SJSA1 (cell line): ENCODE results near the gene CFAP298. TPM values are rescaled to one million over a fixed set of nuclear protein-coding genes. Genes with fewer than 3 reads are reported as not detected.

Source experiments
- DNase-seq, 2 experiments: peaks; one replicate each; pipeline ENCODE4 v3.0.0-alpha.2; 2015 to 2020; ENCODE audit warnings: low spot score in 2 of 2, low read depth in 1 of 2
- H3K27ac ChIP-seq: fragments of 250-450 bp; sonication (Bioruptor Pico); 2 replicates; pipeline ENCODE4 v1.5.1; 2020; ENCODE audit warnings: mild to moderate bottlenecking, moderate library complexity
- H3K27me3 ChIP-seq: fragments of 250-450 bp; sonication (Bioruptor Pico); replicated peaks from 2 replicates; pipeline ENCODE4 v1.5.1; 2020; ENCODE audit warnings: mild to moderate bottlenecking, moderate library complexity
- H3K36me3 ChIP-seq: fragments of 250-450 bp; sonication (Bioruptor Pico); 2 replicates; pipeline ENCODE4 v1.5.1; 2020; ENCODE audit warnings: mild to moderate bottlenecking
- H3K4me1 ChIP-seq: fragments of 250-450 bp; sonication (Bioruptor Pico); replicated peaks from 2 replicates; pipeline ENCODE4 v1.6.1; 2021; ENCODE audit warnings: mild to moderate bottlenecking
- H3K4me3 ChIP-seq: fragments of 250-450 bp; sonication (Bioruptor Pico); 2 replicates; pipeline ENCODE4 v1.5.1; 2020; ENCODE audit warnings: mild to moderate bottlenecking
- H3K9me3 ChIP-seq: fragments of 250-450 bp; sonication (Bioruptor Pico); replicated peaks from 2 replicates; pipeline ENCODE4 v1.5.1; 2020; ENCODE audit warnings: mild to moderate bottlenecking
- total RNA-seq: library from RNA; depleted of rRNA; stranded (reverse); fragments of >200 nt; shearing (Covaris generic); gene quantifications from 2 replicates; pipeline ENCODE4 v1.2.3, GENCODE V29; 2014

The CFAP298 gene
- total RNA-seq, 1 experiment from 2014 or later = 30.3 TPM

GRCh38 chr21:32587651-32588050 lies 24.5 kb downstream of the CFAP298 start:
- Histone ChIP-seq H3K36me3 (no peaks in the 10 kb centered on the region), H3K27ac (no peak overlapping the region), H3K4me1 (no peaks in the 10 kb centered on the region), H3K9me3 (no peaks in the 10 kb centered on the region), H3K4me3 (no peak overlapping the region), H3K27me3 (peaks cover 16% of the 10 kb centered on the region; the same call in 1 of the 2 replicates)
- no peak for DNase-seq

- no peaks in the 10 kb centered on the region for H3K9me3 ChIP-seq
- no peak overlapping the region for H3K27ac ChIP-seq
- peaks cover 19% of the 10 kb centered on the region; the same call in 1 of the 2 replicates for H3K27me3 ChIP-seq
- H3K36me3 ChIP-seq = no peaks in the 10 kb centered on the region
- no peak for DNase-seq
- no peaks in the 10 kb centered on the region for H3K4me1 ChIP-seq
- H3K4me3 ChIP-seq = no peak overlapping the region
Observed at GRCh38 chr21:32587120-32587519, 25.1 kb downstream of the CFAP298 start.

- no peak overlapping the region for H3K4me3 ChIP-seq
- peaks cover 20% of the 10 kb centered on the region; the same call in 1 of the 2 replicates for H3K27me3 ChIP-seq
Observed at GRCh38 chr21:32585970-32586369, 26.2 kb downstream of the CFAP298 start.

GRCh38 chr21:32585042-32585710 lies 27.0 kb downstream of the CFAP298 start, which contains the start of gene TCP10L:
TSS of gene TCP10L (minus strand) at chr21:32585523. CDS start at chr21:32584304, 1,219 bp downstream.
- DNase-seq = no peak
- H3K4me3 ChIP-seq = no peak within 1 kb of the TSS
- no peaks in the 10 kb centered on the region for H3K4me1 ChIP-seq
- no peak within 1 kb of the TSS for H3K27ac ChIP-seq
- no peaks in the 10 kb centered on the region for H3K9me3 ChIP-seq
- H3K36me3 ChIP-seq = no peaks in the 10 kb centered on the region
- H3K27me3 ChIP-seq = peaks cover 25% of the 10 kb centered on the region

More at GRCh38 chr21:32585970-32586369, 26.2 kb downstream of the CFAP298 start:
- DNase-seq = no peak
- H3K4me1 ChIP-seq = no peaks in the 10 kb centered on the region
- no peak overlapping the region for H3K27ac ChIP-seq
- no peaks in the 10 kb centered on the region for H3K9me3 ChIP-seq
- no peaks in the 10 kb centered on the region for H3K36me3 ChIP-seq

GRCh38 chr21:32584472-32584871 lies 27.7 kb downstream of the CFAP298 start:
- H3K27ac ChIP-seq = no peak overlapping the region
- no peaks in the 10 kb centered on the region for H3K4me1 ChIP-seq
- no peaks in the 10 kb centered on the region for H3K9me3 ChIP-seq
- no peaks in the 10 kb centered on the region for H3K36me3 ChIP-seq
- peaks cover 29% of the 10 kb centered on the region for H3K27me3 ChIP-seq
- no peak for DNase-seq
- H3K4me3 ChIP-seq = no peak overlapping the region

- no peaks in the 10 kb centered on the region for H3K9me3 ChIP-seq
- no peak for DNase-seq
- H3K27ac ChIP-seq = no peak overlapping the region
- H3K4me1 ChIP-seq = no peaks in the 10 kb centered on the region
- H3K36me3 ChIP-seq = no peaks in the 10 kb centered on the region
- no peak overlapping the region for H3K4me3 ChIP-seq
- H3K27me3 ChIP-seq = peaks cover 37% of the 10 kb centered on the region
Observed at GRCh38 chr21:32581732-32582131, 30.4 kb downstream of the CFAP298 start.

- DNase-seq = no peak
- Histone ChIP-seq H3K4me1 (no peaks in the 10 kb centered on the region), H3K27me3 (peaks cover 38% of the 10 kb centered on the region), H3K9me3 (no peaks in the 10 kb centered on the region), H3K4me3 (no peak overlapping the region), H3K27ac (no peak overlapping the region), H3K36me3 (no peaks in the 10 kb centered on the region)
Observed at GRCh38 chr21:32580949-32581348, 31.2 kb downstream of the CFAP298 start.

GRCh38 chr21:32578107-32578691 lies 34.0 kb downstream of the CFAP298 start:
- Histone ChIP-seq H3K4me1 (no peaks in the 10 kb centered on the region), H3K9me3 (no peaks in the 10 kb centered on the region), H3K27ac (no peak overlapping the region), H3K4me3 (no peak overlapping the region), H3K36me3 (no peaks in the 10 kb centered on the region), H3K27me3 (peaks cover 29% of the 10 kb centered on the region)
- no peak for DNase-seq

GRCh38 chr21:32576011-32576410 lies 36.2 kb downstream of the CFAP298 start:
- H3K27me3 ChIP-seq = peaks cover 24% of the 10 kb centered on the region
- H3K4me1 ChIP-seq = no peaks in the 10 kb centered on the region

GRCh38 chr21:32574946-32575925 lies 36.9 kb downstream of the CFAP298 start:
- H3K4me3 ChIP-seq = no peak overlapping the region
- H3K27me3 ChIP-seq = peaks cover 20% of the 10 kb centered on the region
- no peaks in the 10 kb centered on the region for H3K36me3 ChIP-seq
- no peaks in the 10 kb centered on the region for H3K9me3 ChIP-seq
- no peak overlapping the region for H3K27ac ChIP-seq
- no peak for DNase-seq
- H3K4me1 ChIP-seq = no peaks in the 10 kb centered on the region

More at GRCh38 chr21:32576011-32576410, 36.2 kb downstream of the CFAP298 start:
- H3K36me3 ChIP-seq = no peaks in the 10 kb centered on the region
- H3K4me3 ChIP-seq = no peak overlapping the region
- DNase-seq = no peak
- no peak overlapping the region for H3K27ac ChIP-seq
- H3K9me3 ChIP-seq = no peaks in the 10 kb centered on the region

GRCh38 chr21:32572574-32573420 lies 39.4 kb downstream of the CFAP298 start:
- no peaks in the 10 kb centered on the region for H3K36me3 ChIP-seq
- peaks cover 8% of the 10 kb centered on the region for H3K4me1 ChIP-seq
- H3K4me3 ChIP-seq = no peak overlapping the region
- H3K27me3 ChIP-seq = 0 out of 2 replicates have a peak, but pooled peaks cover 2% of the 10 kb centered on the region
- DNase-seq = no peak
- H3K9me3 ChIP-seq = no peaks in the 10 kb centered on the region
- no peak overlapping the region for H3K27ac ChIP-seq

- Histone ChIP-seq H3K4me3 (no peak overlapping the region), H3K4me1 (peaks cover 8% of the 10 kb centered on the region), H3K27me3 (no peaks in the 10 kb centered on the region), H3K27ac (no peak overlapping the region), H3K36me3 (no peaks in the 10 kb centered on the region), H3K9me3 (no peaks in the 10 kb centered on the region)
- DNase-seq = no peak
Observed at GRCh38 chr21:32570456-32570855, 41.7 kb downstream of the CFAP298 start.
